OCI-LY1 (cell line): ENCODE results near the gene SLC9A9.

ENCODE experiments used
- H2AFZ ChIP-seq: fragments of 200-600 bp; sonication (generic), shearing (Covaris generic); 2 replicates; pipeline ENCODE4 v1.6.0; 2014; ENCODE audit warnings: antibody characterized with exemption, mild to moderate bottlenecking, low read length
- H3F3A ChIP-seq: fragments of 200-600 bp; sonication (generic), shearing (Covaris generic); 2 replicates; pipeline ENCODE4 v1.6.0; 2014; ENCODE audit warnings: mild to moderate bottlenecking, antibody characterized with exemption, low read length, moderate library complexity; ENCODE audit not compliant: insufficient read depth
- H3K27ac ChIP-seq: fragments of 200-600 bp; sonication (generic); 2 replicates; pipeline ENCODE4 v1.5.1; 2014; ENCODE audit warnings: low read length, mixed run types, mild to moderate bottlenecking, low read depth; ENCODE audit not compliant: poor library complexity, severe bottlenecking
- H3K27me3 ChIP-seq: fragments of 200-600 bp; sonication (generic); 2 replicates; pipeline ENCODE4 v1.6.0; 2014; ENCODE audit warnings: antibody characterized with exemption, mild to moderate bottlenecking, low read length, moderate library complexity; ENCODE audit not compliant: insufficient read depth
- H3K36me3 ChIP-seq: fragments of 200-600 bp; sonication (generic); 2 replicates; pipeline ENCODE4 v1.6.1; 2014; ENCODE audit warnings: mild to moderate bottlenecking, antibody characterized with exemption, low read length, moderate library complexity, mixed read lengths; ENCODE audit not compliant: insufficient read depth
- H3K4me1 ChIP-seq: fragments of 200-600 bp; sonication (generic); 2 replicates; pipeline ENCODE4 v1.5.1; 2014; ENCODE audit warnings: mild to moderate bottlenecking, low read length, moderate library complexity; ENCODE audit not compliant: insufficient read depth, severe bottlenecking
- H3K4me2 ChIP-seq: fragments of 200-600 bp; sonication (generic), shearing (Covaris generic); 2 replicates; pipeline ENCODE4 v1.6.1; 2014; ENCODE audit warnings: low read length
- H3K4me3 ChIP-seq: fragments of 200-600 bp; sonication (generic); 2 replicates; pipeline ENCODE4 v1.5.1; 2014; ENCODE audit warnings: low read length, low read depth, mild to moderate bottlenecking, mixed read lengths; ENCODE audit not compliant: poor library complexity, severe bottlenecking
- H3K79me2 ChIP-seq: fragments of 200-600 bp; shearing (Covaris generic); 2 replicates; pipeline ENCODE4 v1.6.1; 2016; ENCODE audit warnings: mixed run types, low read length, mixed read lengths; ENCODE audit not compliant: insufficient read depth
- H3K9ac ChIP-seq: fragments of 200-600 bp; sonication (generic), shearing (Covaris generic); 2 replicates; pipeline ENCODE4 v1.6.1; 2014; ENCODE audit warnings: mild to moderate bottlenecking, low read length, mixed read lengths
- H3K9me2 ChIP-seq: fragments of 200-600 bp; sonication (generic), shearing (Covaris generic); 2 replicates; pipeline ENCODE4 v1.6.1; 2014; ENCODE audit warnings: low read depth, mild to moderate bottlenecking, low read length, mixed read lengths
- H3K9me3 ChIP-seq: fragments of 200-600 bp; shearing (Covaris generic); 2 replicates; pipeline ENCODE4 v1.6.1; 2014; ENCODE audit warnings: low read length, mixed read lengths
- H4K20me1 ChIP-seq: fragments of 200-600 bp; sonication (generic), shearing (Covaris generic); 2 replicates; pipeline ENCODE4 v1.6.0; 2016; ENCODE audit warnings: mild to moderate bottlenecking, low read length; ENCODE audit not compliant: insufficient read depth
- CTCF ChIP-seq: fragments of 200-600 bp; sonication (generic), shearing (Covaris generic); IDR thresholded peaks from 2 replicates; pipeline ENCODE4 v1.5.1; 2017; ENCODE audit warnings: mild to moderate bottlenecking, antibody characterized with exemption, low read length, moderate library complexity, mixed read lengths
- EZH2 ChIP-seq: fragments of 200-600 bp; sonication (generic), shearing (Covaris generic); IDR thresholded peaks from 2 replicates; pipeline ENCODE4 v1.8.0; 2017; ENCODE audit warnings: borderline replicate concordance, mixed run types, mild to moderate bottlenecking, antibody characterized with exemption, low read length, moderate library complexity, mixed read lengths

SLC9A9 gene

DNA sequence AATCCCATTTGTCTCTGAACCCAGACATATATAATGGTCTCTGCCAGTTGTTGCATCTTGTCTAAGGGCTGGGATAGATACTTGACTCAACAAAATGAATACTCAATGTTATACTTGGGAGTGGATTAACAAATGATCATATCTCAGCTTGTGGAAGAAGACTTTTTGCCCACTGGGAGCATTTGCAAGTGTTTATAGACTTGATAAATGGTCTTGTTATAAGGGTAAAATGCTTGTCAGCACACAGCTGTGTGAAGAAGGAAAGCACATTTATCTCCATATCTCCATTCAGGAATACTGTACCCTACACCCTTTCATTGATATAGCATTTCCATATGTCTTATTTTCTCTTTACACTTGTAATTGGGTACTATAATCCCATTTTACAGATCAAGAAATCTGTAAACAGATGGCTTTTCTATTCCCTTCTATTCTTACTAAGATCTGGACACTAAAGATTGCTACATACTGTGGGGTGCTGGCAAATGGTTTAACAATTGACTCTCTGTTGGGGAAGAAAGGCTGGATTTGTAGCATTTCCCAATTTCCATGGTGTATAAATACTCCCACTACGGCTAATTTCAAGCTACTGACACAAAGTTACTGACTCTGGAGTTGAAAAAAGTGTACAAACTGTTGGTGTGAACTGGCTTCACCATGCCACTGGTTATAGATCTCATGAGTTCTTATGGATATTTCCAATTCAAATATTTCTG, 574.1 kb downstream of the SLC9A9 start:
- Histone ChIP-seq H3K4me3 (no peak overlapping the region), H2AFZ (no peak overlapping the region), H3K4me2 (no peak overlapping the region), H3K79me2 (no peaks in the 10 kb centered on the region), H3K27me3 (no peaks in the 10 kb centered on the region), H3K9ac (no peak overlapping the region), H3K4me1 (no peaks in the 10 kb centered on the region), H3K9me2 (no peaks in the 10 kb centered on the region), H3K9me3 (no peaks in the 10 kb centered on the region), H3F3A (no peaks in the 10 kb centered on the region), H3K27ac (no peak overlapping the region), H3K36me3 (no peaks in the 10 kb centered on the region), H4K20me1 (no peaks in the 10 kb centered on the region)
- TF ChIP-seq CTCF: no peak
- TF ChIP-seq EZH2: no peak

DNA sequence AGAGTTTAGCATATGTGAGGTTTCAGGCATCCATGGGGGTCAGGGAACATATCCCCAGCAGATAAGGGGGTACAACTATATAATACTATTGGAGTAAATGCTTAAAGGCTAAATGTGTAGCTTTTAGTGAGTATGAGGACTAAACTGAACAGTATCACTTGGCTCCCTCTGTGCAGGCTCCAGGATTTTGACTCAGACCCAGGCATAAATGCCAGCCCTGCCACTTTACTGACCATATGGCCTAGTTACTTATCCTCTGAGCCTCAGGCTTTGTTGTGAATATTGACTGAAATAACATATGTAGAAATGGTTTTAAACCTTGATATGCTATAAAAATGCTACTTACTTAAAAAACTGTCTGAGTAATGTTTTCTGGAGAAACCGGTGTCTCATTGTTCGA, 577.1 kb downstream of the SLC9A9 start:
- no peaks in the 10 kb centered on the region for H4K20me1 ChIP-seq
- H2AFZ ChIP-seq: no peak overlapping the region
- no peaks in the 10 kb centered on the region for H3K4me1 ChIP-seq
- H3K36me3 ChIP-seq: no peaks in the 10 kb centered on the region
- H3K9me3 ChIP-seq: no peaks in the 10 kb centered on the region
- no peaks in the 10 kb centered on the region for H3F3A ChIP-seq
- TF ChIP-seq EZH2 (no peak), CTCF (no peak)
- H3K9ac ChIP-seq: no peak overlapping the region
- no peak overlapping the region for H3K27ac ChIP-seq
- no peaks in the 10 kb centered on the region for H3K79me2 ChIP-seq
- H3K9me2 ChIP-seq: no peaks in the 10 kb centered on the region
- no peak overlapping the region for H3K4me3 ChIP-seq
- no peaks in the 10 kb centered on the region for H3K27me3 ChIP-seq
- no peak overlapping the region for H3K4me2 ChIP-seq

GRCh38 chr3:143269741-143270140, 578.5 kb downstream of the SLC9A9 start:
- Histone ChIP-seq H3K4me2 (no peak overlapping the region), H2AFZ (no peak overlapping the region)

More at GRCh38 chr3:143269741-143270140, 578.5 kb downstream of the SLC9A9 start:
- no peaks in the 10 kb centered on the region for H3K4me1 ChIP-seq
- H3K9me3 ChIP-seq: no peaks in the 10 kb centered on the region
- no peaks in the 10 kb centered on the region for H3K36me3 ChIP-seq
- H3K9me2 ChIP-seq: no peaks in the 10 kb centered on the region
- H3F3A ChIP-seq: no peaks in the 10 kb centered on the region
- no peak overlapping the region for H3K9ac ChIP-seq
- H3K79me2 ChIP-seq: no peaks in the 10 kb centered on the region
- no peaks in the 10 kb centered on the region for H3K27me3 ChIP-seq
- no peak overlapping the region for H3K4me3 ChIP-seq
- TF ChIP-seq CTCF (no peak), EZH2 (no peak)
- H3K27ac ChIP-seq: no peak overlapping the region
- no peaks in the 10 kb centered on the region for H4K20me1 ChIP-seq
